ENCODE data around the gene RCOR3. TPM values are rescaled to one million over a fixed set of nuclear protein-coding genes. Genes with fewer than 3 reads are reported as not detected.

Gene RCOR3
- total and polyA plus RNA-seq, 2 of the 8 experiments (the other 6 are each of a cell fraction or from before 2014, with no cell fraction given) = 21.4 to 36.3 TPM

- TF ChIP-seq SP2 (IDR thresholded peaks at IDR 0.05; ENCODE audit: low read length) = no peak
- no peak for TF ChIP-seq CHD2 (IDR thresholded peaks at IDR 0.05; ENCODE audit: low read length)
- no peak for TF ChIP-seq RFX5 (IDR thresholded peaks at IDR 0.05; ENCODE audit: borderline replicate concordance, low read depth, low read length)
- TF ChIP-seq SIRT6 (IDR thresholded peaks at IDR 0.05; ENCODE audit: low read length) = no peak
- no peak for TF ChIP-seq CTBP2 (IDR thresholded peaks at IDR 0.05; ENCODE audit: borderline replicate concordance, insufficient read depth, insufficient read length, low read length)
- no peak for TF ChIP-seq EZH2 (IDR thresholded peaks at IDR 0.05; ENCODE audit: low read depth, low read length, severe bottlenecking)
- TF ChIP-seq CBX5 (IDR thresholded peaks at IDR 0.05; ENCODE audit: low read depth, low read length) = no peak
These were observed 100.7 kb downstream of the RCOR3 start (continued) for GRCh38 chr1:211359876-211360275.
